Upper lobe of right lung (tissue), 1 donor: ENCODE measurements around the gene RANBP17. TPM values are rescaled to one million over a fixed set of nuclear protein-coding genes. Genes with fewer than 3 reads are reported as not detected.

Source experiments
- ATAC-seq: fragments of 200-7000 bp; cut with Tn5 transposase; one replicate; pipeline ENCODE4 v1.9.1; 2020; ENCODE audit warnings: mild to moderate bottlenecking, moderate library complexity
- DNase-seq: peaks from one replicate; pipeline ENCODE4 v3.0.0-alpha.2; 2020
- H3K27ac ChIP-seq: fragments of 200-600 bp; one replicate; pipeline ENCODE4 v1.8.0; 2022
- H3K27me3 ChIP-seq: fragments of 200-600 bp; one replicate; pipeline ENCODE4 v1.8.0; 2022; ENCODE audit warnings: mild to moderate bottlenecking
- H3K36me3 ChIP-seq: fragments of 200-600 bp; one replicate; pipeline ENCODE4 v1.8.0; 2022
- H3K4me1 ChIP-seq: fragments of 200-600 bp; one replicate; pipeline ENCODE4 v1.8.0; 2022
- H3K4me3 ChIP-seq: fragments of 200-600 bp; one replicate; pipeline ENCODE4 v1.8.0; 2022; ENCODE audit warnings: mild to moderate bottlenecking
- H3K9me3 ChIP-seq: fragments of 200-600 bp; one replicate; pipeline ENCODE4 v1.8.0; 2022
- intact Hi-C: fragments of 100-400 bp; cut with DNase I; formaldehyde crosslinking; loops from one replicate; pipeline ENCODE4 v1.11.0; 2022
- total RNA-seq: library from RNA; stranded (reverse); fragmentation: NEBNext Ultra II Directional; extraction: Animal tissue kit (Norgen Biotek cat#: 25700); gene quantifications from one replicate; pipeline ENCODE4 v1.2.1, GENCODE V29; 2021
- TF ChIP-seq, protein P1 (sequence below): fragments of 200-600 bp; IDR thresholded peaks from one replicate; pipeline ENCODE4 v1.8.0; 2022; ENCODE audit warnings: antibody characterized with exemption
- donor health status: DM: no; HTN: yes; CAD: no; lungs with severe emphysema.

The RANBP17 gene
- total RNA-seq, 1 donor from 2014 or later = 17.8 TPM

DNA sequence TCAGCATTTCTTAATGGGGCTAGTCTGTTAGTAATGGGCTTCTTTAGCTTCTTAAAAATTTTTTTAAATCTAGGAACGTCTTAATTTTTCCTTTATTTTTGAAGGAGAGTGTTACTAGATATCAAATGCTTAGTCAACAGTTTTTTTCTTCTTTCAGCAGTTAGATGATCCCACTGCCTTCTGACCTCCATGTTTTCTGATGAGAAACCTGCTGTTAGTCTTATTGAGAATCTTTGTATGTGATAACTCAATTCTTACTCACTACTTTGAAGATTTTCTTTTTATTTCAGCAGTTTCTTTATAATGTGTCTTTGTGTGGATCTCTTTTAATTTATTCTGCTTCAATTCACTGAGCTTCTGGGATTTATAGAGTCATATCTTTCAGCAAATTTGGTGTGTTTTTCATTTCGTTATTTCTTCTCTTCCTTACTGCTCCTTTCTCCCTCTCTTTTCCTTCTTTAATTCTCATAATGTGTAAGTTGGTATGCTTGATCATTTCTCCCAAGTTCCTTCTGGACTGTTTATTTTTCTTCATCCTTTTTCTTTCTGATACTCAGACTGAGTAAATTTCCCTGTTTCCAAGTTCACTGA is 205.8 kb downstream of the RANBP17 start:
- no peak overlapping the region for H3K27ac ChIP-seq
- no peak for ATAC-seq
- no peaks in the 10 kb centered on the region for H3K27me3 ChIP-seq
- DNase-seq = no peak
- intact Hi-C loops = no loop called here
- TF ChIP-seq, protein P1, sequence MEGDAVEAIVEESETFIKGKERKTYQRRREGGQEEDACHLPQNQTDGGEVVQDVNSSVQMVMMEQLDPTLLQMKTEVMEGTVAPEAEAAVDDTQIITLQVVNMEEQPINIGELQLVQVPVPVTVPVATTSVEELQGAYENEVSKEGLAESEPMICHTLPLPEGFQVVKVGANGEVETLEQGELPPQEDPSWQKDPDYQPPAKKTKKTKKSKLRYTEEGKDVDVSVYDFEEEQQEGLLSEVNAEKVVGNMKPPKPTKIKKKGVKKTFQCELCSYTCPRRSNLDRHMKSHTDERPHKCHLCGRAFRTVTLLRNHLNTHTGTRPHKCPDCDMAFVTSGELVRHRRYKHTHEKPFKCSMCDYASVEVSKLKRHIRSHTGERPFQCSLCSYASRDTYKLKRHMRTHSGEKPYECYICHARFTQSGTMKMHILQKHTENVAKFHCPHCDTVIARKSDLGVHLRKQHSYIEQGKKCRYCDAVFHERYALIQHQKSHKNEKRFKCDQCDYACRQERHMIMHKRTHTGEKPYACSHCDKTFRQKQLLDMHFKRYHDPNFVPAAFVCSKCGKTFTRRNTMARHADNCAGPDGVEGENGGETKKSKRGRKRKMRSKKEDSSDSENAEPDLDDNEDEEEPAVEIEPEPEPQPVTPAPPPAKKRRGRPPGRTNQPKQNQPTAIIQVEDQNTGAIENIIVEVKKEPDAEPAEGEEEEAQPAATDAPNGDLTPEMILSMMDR = no peak
- H3K4me1 ChIP-seq = no peaks in the 10 kb centered on the region
- peaks cover 3% of the 10 kb centered on the region for H3K9me3 ChIP-seq
- no peaks in the 10 kb centered on the region for H3K36me3 ChIP-seq
- H3K4me3 ChIP-seq = no peak overlapping the region

DNA sequence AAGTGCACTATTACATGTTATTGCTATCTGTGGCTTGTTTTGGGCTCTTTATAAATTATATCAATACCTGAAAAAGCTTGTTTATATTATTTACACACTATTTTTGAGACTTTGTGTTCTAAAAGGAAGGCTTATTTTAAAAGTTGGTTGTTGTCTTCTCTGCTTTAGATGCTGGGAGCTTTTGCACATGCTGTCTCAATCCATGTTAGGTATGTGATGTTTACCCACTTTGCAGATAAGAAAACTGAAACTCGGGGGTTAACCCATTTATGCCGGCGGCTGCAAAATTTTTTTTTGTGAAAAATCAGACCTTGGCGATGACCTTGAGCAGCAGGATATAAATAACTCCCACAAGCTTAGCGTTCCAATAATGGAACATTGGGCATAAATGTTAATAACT is 212.9 kb downstream of the RANBP17 start:
- intact Hi-C loops = no loop called here
- no peak for ATAC-seq
- Histone ChIP-seq H3K36me3 (no peaks in the 10 kb centered on the region), H3K4me3 (no peak overlapping the region), H3K27ac (no peak overlapping the region), H3K4me1 (no peaks in the 10 kb centered on the region), H3K9me3 (no peaks in the 10 kb centered on the region), H3K27me3 (no peaks in the 10 kb centered on the region)
- TF ChIP-seq, protein P1 = no peak
- DNase-seq = no peak

DNA sequence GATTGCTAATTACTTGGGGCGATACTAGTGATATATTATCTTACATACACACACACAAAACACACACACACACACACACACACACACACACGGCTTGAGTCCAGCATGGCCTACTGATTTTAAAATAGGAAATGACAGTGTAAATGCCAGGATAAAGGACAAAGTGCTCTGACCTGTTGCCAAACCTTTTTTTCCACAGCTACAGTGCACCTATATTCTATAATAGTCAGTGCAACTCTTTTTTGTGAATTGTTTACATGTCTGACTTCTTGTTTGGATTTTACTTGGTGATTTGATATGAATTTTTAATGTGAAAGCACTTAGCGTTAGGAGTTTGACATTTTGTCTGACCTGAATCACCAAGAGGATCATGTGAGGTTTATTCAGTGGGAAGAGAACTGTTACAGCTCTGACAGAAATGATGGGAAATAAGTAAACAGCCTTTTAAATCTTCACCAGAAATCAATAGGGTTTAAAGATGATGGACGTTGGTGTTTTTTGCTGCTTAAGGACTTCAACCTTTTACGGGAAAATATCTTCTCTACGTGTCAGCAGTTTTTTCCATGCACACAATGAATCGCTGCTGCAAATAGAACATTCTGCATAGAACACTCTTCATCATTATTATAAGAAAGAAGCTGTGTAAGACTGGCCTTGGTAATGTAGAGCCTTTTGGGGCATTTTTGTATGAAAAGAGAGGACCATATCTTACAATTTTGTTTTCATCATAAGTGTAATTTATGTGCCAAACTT is 218.5 kb downstream of the RANBP17 start:
- Histone ChIP-seq H3K4me1 (no peaks in the 10 kb centered on the region), H3K27ac (no peak overlapping the region), H3K27me3 (no peaks in the 10 kb centered on the region), H3K4me3 (no peak overlapping the region), H3K36me3 (no peaks in the 10 kb centered on the region), H3K9me3 (no peaks in the 10 kb centered on the region)
- TF ChIP-seq, protein P1 = no peak
- ATAC-seq (no peak), DNase-seq (no peak)
- intact Hi-C loops = no loop called here

DNA sequence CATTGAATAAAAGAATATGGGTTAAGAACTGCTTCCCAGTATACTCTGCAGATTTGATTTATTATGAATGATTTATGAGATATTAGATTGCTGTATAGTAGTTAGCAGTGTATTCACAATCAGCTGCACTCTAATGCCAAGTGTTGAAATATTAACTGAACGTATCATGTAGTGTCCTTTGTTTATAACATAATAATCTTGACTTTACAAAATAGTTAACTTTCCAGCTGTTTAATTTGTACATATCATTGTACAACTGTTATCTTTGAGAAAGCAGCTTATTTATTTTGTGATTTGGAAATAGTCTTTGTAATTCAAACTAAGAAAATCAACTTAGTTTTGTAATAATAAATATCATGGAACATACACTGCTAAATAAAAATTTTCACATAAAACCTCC is 219.5 kb downstream of the RANBP17 start:
- no peak for DNase-seq
- H3K36me3 ChIP-seq = no peaks in the 10 kb centered on the region
- TF ChIP-seq, protein P1 = no peak
- no peaks in the 10 kb centered on the region for H3K27me3 ChIP-seq
- H3K27ac ChIP-seq = no peak overlapping the region
- H3K9me3 ChIP-seq = no peaks in the 10 kb centered on the region
- no peak overlapping the region for H3K4me3 ChIP-seq
- H3K4me1 ChIP-seq = no peaks in the 10 kb centered on the region
- intact Hi-C loops = no loop called here
- ATAC-seq = no peak

DNA sequence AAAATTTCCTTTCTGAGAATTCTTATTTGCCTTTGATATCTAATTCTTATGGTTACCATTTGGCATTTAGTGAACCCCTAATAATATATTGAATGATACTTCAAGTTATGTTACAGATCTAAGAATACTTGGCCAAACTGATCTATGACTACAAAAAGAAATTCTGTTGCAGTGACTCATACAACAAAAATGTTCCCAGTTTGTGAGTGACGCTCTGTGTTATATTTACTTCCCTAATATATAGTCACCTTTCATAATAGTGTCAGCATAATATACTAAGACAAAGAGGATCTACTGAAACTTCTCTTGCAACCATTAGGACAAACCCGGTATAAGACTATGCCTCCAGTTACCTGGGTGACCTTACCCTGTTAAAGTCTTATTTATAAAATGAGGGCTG is 230.4 kb downstream of the RANBP17 start:
- no peak overlapping the region for H3K27ac ChIP-seq
- ATAC-seq (no peak), DNase-seq (no peak)
- H3K27me3 ChIP-seq = no peaks in the 10 kb centered on the region
- H3K9me3 ChIP-seq = no peaks in the 10 kb centered on the region
- H3K4me1 ChIP-seq = no peaks in the 10 kb centered on the region
- TF ChIP-seq, protein P1 = no peak
- intact Hi-C loops = no loop called here
- no peaks in the 10 kb centered on the region for H3K36me3 ChIP-seq
- H3K4me3 ChIP-seq = no peak overlapping the region
